BE2C (cell line): ENCODE data around the gene SNRNP27. TPM values are rescaled to one million over a fixed set of nuclear protein-coding genes. Genes with fewer than 3 reads are reported as not detected.

Experiments
- DNase-seq: peaks from one replicate; pipeline ENCODE4 v3.0.0-alpha.2; 2020
- H3K27me3 ChIP-seq: fragments of 250-450 bp; sonication (Bioruptor Pico); 2 replicates; pipeline ENCODE4 v1.5.1; 2020; ENCODE audit warnings: mild to moderate bottlenecking
- H3K36me3 ChIP-seq: fragments of 250-450 bp; sonication (Bioruptor Pico); 2 replicates; pipeline ENCODE4 v1.5.1; 2020; ENCODE audit warnings: mild to moderate bottlenecking
- H3K4me1 ChIP-seq: fragments of 250-450 bp; sonication (Bioruptor Pico); 2 replicates; pipeline ENCODE4 v1.5.1; 2020
- H3K4me3 ChIP-seq: 2 replicates; pipeline ENCODE4 v1.5.1; 2011; ENCODE audit warnings: low read depth, low read length
- H3K9me3 ChIP-seq: fragments of 250-450 bp; sonication (Bioruptor Pico); 2 replicates; pipeline ENCODE4 v1.5.1; 2020
- polyA plus RNA-seq: library from polyadenylated mRNA; unstranded; fragments of >200 nt; gene quantifications from one replicate; pipeline ENCODE4 v1.2.1, GENCODE V29; 2012; ENCODE audit warnings: low read depth, missing spikeins; ENCODE audit not compliant: insufficient read length, insufficient read depth
- TF ChIP-seq, protein P1 (sequence below): IDR thresholded peaks from 2 replicates; pipeline ENCODE4 v1.5.1; 2012; ENCODE audit warnings: mild to moderate bottlenecking, low read depth, low read length

Gene SNRNP27, protein sequence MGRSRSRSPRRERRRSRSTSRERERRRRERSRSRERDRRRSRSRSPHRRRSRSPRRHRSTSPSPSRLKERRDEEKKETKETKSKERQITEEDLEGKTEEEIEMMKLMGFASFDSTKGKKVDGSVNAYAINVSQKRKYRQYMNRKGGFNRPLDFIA
- 19.1 TPM for polyA plus RNA-seq

DNA sequence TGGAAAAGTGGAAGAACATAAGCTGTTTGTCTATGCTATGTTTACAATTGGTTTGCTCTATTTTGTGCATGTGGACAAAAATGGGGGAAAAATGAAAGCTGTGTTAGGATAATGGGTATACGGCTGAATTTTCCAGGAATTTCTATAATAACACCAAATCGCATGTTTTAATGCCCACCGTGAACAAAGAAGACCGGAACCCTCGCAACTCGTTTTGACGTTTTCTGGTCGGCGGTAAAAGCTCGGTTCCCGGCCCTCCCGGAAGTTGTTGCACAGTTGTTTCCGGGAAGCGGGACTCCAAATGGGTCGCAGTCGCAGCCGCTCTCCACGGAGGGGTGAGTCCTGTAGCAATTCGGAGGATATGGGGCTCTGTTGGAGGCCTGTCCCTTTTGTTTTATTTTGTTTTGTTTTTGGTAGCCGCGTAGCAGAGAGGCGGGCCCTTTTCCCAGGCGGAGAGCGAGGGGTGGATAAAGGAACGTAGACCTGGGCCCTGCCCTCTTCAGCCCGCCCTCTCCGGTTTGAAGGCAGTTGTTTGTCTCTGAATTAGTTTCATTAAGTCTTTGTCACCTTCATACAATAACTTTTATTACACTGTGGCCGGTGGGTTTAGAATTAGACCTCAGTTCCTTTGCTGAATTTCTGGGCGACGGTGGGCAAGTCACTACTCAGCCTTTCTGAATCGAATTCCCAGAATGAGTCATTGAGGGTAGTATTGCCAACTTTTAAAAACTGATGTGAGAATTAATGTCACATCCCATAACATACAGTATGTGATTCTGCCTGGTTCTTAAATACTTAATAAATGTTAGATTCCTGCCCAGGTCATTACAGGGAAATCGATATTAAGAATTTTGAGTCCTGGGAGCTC, at the start of gene SNRNP27:
Gene SNRNP27 (plus strand): TSS at position 273 of the 868 bp plus-strand sequence. CDS start 29 bp downstream, at position 302.
- H3K9me3 ChIP-seq, result no peaks in the 10 kb centered on the region
- peak; percentile 65 for DNase-seq
- H3K27me3 ChIP-seq, result no peaks in the 10 kb centered on the region
- TF ChIP-seq, protein P1, sequence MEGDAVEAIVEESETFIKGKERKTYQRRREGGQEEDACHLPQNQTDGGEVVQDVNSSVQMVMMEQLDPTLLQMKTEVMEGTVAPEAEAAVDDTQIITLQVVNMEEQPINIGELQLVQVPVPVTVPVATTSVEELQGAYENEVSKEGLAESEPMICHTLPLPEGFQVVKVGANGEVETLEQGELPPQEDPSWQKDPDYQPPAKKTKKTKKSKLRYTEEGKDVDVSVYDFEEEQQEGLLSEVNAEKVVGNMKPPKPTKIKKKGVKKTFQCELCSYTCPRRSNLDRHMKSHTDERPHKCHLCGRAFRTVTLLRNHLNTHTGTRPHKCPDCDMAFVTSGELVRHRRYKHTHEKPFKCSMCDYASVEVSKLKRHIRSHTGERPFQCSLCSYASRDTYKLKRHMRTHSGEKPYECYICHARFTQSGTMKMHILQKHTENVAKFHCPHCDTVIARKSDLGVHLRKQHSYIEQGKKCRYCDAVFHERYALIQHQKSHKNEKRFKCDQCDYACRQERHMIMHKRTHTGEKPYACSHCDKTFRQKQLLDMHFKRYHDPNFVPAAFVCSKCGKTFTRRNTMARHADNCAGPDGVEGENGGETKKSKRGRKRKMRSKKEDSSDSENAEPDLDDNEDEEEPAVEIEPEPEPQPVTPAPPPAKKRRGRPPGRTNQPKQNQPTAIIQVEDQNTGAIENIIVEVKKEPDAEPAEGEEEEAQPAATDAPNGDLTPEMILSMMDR, result no peak
- H3K36me3 ChIP-seq, result no peaks in the 10 kb centered on the region
- peak within 1 kb of the TSS; percentile 85 for H3K4me3 ChIP-seq
- H3K4me1 ChIP-seq, result no peaks in the 10 kb centered on the region

DNA sequence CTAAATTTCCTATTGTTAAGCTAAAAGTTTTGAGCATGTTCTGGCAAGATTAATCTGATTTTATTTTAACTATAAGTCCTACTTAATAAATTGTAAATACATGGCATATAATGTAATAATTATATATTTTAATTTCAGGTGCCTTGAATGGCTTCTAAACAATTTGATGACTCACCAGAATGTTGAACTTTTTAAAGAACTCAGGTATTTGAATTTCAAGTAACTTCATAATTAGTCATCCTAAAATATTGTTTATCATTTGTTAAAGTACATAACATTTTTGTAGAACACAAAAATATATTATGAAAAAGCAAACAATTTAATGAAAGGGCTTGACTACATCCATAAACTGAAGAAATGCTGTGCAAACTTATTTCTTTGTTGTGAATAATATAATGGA, 49.8 kb upstream of the SNRNP27 start:
- Histone ChIP-seq H3K36me3 (no peaks in the 10 kb centered on the region), H3K9me3 (no peaks in the 10 kb centered on the region)

DNA sequence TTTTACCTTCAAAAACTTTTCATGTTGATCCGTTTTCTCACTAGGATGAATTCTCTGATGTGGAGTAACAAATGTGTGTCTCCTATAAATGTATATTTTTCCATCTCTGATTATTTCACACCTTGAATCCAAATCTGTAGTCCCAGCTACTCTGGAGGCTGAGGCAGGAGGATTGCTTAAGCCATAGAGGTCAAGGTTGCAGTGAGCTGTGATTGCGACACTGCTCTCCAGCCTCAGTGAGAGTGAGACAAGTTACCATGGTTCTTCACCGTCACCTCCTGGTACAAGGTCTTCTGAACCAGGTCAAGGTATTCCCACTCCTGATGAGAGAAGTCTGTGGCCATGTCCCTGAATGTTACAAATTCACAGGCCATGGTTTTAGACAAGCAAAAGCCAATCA, 49.2 kb upstream of the SNRNP27 start:
- Histone ChIP-seq H3K36me3 (no peaks in the 10 kb centered on the region), H3K4me3 (no peak overlapping the region), H3K27me3 (no peaks in the 10 kb centered on the region), H3K9me3 (no peaks in the 10 kb centered on the region), H3K4me1 (no peaks in the 10 kb centered on the region)
- no peak for DNase-seq
- TF ChIP-seq, protein P1, result no peak

More for the DNA sequence above, 49.8 kb upstream of the SNRNP27 start:
- Histone ChIP-seq H3K27me3 (no peaks in the 10 kb centered on the region), H3K4me1 (no peaks in the 10 kb centered on the region), H3K4me3 (no peak overlapping the region)
- no peak for DNase-seq
- TF ChIP-seq, protein P1, result no peak

DNA sequence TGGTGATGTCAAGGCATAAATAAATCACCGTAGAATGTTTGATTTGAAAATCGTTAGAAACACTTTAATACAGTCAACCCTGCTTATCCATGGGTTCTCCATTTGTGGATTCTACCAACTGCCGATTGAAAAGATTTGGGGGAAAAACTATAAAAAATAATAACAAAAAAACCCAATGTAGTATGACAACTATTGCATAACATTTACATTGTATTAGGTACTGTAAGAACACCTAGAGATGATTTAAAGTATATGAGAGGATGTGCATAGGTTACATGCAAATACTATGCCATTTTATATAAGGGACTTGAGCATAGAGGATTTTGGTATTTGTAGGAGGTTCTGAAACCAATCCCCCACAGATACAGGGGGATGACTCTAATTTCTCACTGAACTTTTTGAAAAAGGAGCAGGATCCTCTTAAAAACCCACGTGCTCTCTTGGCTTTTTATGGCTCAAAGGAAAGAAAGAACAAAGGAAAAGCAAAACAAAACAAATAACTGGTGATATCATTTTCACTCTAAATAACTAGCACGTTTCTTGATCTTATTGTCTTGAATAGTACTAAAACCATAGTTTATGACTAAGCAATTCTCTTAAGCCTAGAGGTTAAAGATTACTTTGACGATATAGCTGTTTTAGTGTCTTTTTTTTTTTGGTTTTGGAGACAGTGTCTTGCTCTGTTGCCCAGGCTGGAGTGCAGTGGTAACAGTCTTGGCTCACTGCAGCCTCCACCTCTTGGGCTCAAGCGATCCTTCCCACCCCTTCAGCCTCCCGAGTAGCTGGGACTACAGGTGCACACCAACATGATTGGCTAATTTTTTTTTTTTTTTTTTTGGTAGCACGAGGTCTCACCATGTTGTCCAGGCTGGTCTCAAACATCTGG, 47.3 kb upstream of the SNRNP27 start:
- no peaks in the 10 kb centered on the region for H3K36me3 ChIP-seq
- DNase-seq, result no peak
- H3K4me1 ChIP-seq, result no peaks in the 10 kb centered on the region
- H3K27me3 ChIP-seq, result no peaks in the 10 kb centered on the region
- TF ChIP-seq, protein P1, result no peak
- no peaks in the 10 kb centered on the region for H3K9me3 ChIP-seq
- no peak overlapping the region for H3K4me3 ChIP-seq

DNA sequence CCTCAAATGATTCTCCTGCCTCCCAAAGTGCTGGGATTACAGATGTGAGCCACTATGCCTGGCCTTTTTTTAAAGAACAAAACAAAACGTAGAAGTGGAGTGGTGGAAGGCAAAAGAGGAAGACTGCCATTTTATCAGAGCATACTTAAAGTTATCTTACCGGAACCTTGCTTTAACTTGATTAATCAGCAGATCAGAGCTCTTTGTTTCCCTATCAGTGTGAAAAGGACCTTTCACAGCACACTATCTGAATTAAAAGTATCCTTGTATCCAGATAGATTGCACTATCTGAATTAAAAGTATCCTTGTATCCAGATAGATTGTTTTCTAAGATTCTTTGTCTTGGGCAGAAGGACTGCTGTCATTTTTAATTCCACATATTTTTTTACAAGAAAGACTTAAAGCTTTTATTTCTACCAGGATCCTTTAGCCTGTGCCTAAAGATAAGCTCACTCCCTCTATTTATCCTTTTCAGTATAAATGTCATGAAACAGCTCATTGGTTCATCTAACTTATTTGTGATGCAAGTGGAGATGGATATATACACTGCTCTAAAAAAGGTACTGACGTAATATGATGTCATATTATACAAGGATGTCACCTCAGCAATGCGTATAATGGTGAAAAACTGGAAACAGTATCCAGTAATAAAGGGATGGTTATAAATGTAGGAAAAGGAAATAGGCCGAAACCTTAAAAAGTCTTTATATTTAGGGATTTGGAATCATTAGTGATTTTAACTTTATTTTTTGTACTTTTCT, 46.5 kb upstream of the SNRNP27 start:
- H3K4me3 ChIP-seq, result no peak overlapping the region
- no peaks in the 10 kb centered on the region for H3K4me1 ChIP-seq
- no peak for DNase-seq
- H3K9me3 ChIP-seq, result no peaks in the 10 kb centered on the region
- H3K36me3 ChIP-seq, result no peaks in the 10 kb centered on the region
- TF ChIP-seq, protein P1, result no peak
- no peaks in the 10 kb centered on the region for H3K27me3 ChIP-seq
